GM12878 (cell line): Measurements from ENCODE around the gene SCRN3.

Source experiments
- FOXM1 ChIP-seq: IDR thresholded peaks from 2 replicates; pipeline ENCODE4 v1.6.1; 2012; ENCODE audit warnings: low read depth, mild to moderate bottlenecking, inconsistent platforms, low read length, moderate library complexity
- NFYB ChIP-seq: IDR thresholded peaks from 2 replicates; pipeline ENCODE4 v1.6.1; 2011; ENCODE audit warnings: low read depth, mild to moderate bottlenecking, low read length, improper control_type of control experiment, moderate library complexity; ENCODE audit not compliant: insufficient read depth
- NR2C2 ChIP-seq: IDR thresholded peaks from 2 replicates; pipeline ENCODE4 v1.6.1; 2011; ENCODE audit warnings: borderline replicate concordance, low read depth; ENCODE audit not compliant: control insufficient read depth, insufficient read length
- PAX5 ChIP-seq: IDR thresholded peaks from 2 replicates; pipeline ENCODE4 v1.6.1; 2011; ENCODE audit warnings: low read depth, low read length, borderline replicate concordance
- POLR2A ChIP-seq: IDR thresholded peaks from 2 replicates; pipeline ENCODE4 v1.6.1; 2011; ENCODE audit warnings: low read depth, mild to moderate bottlenecking, low read length
- SRF ChIP-seq, 2 experiments: IDR thresholded peaks; 2 replicates each; pipeline ENCODE4 v1.6.1; 2011; ENCODE audit warnings: low read depth in 2 of 2, low read length in 2 of 2, mild to moderate bottlenecking in 1 of 2, moderate library complexity in 1 of 2
- SUZ12 ChIP-seq: fragments of 200-600 bp; sonication (generic); IDR thresholded peaks from one replicate; pipeline ENCODE4 v1.6.1; 2018; ENCODE audit warnings: antibody characterized with exemption, mild to moderate bottlenecking; ENCODE audit not compliant: unreplicated experiment
- ZBED1 ChIP-seq: IDR thresholded peaks from 2 replicates; pipeline ENCODE4 v1.6.1; 2016; ENCODE audit warnings: borderline replicate concordance
- TF ChIP-seq, protein P1 (sequence below), 3 experiments: IDR thresholded peaks in 2 of 3; conservative IDR thresholded peaks in 1 of 3; 2 replicates each; pipeline ENCODE4 v1.5.1; 2011; ENCODE audit warnings: low read depth in 3 of 3, low read length in 3 of 3, mild to moderate bottlenecking in 3 of 3, control low read depth in 2 of 3, moderate library complexity in 2 of 3, inconsistent platforms in 1 of 3, mixed read lengths in 1 of 3; ENCODE audit not compliant: control insufficient read depth in 2 of 3, insufficient read depth in 1 of 3; ENCODE audit errors: extremely low read depth in 1 of 3

DNA sequence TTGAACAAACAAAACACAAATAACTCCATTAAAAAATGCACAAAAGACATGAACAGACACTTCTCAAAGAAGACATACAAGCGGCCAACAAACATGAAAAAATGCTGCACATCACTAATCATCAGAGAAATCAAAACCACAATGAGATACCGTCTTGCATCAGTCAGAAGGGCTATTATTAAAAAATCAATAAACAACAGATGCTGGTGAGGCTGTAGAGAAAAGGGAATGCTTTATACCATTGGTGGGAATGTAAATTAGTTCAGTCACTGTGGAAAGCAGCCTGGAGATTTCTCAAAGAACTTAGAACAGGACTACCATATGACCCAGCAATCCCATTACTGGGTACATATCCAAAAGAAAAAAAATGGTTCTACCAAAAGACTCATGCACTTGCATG lies 53.5 kb downstream of the SCRN3 start:
- TF ChIP-seq, protein P1, sequence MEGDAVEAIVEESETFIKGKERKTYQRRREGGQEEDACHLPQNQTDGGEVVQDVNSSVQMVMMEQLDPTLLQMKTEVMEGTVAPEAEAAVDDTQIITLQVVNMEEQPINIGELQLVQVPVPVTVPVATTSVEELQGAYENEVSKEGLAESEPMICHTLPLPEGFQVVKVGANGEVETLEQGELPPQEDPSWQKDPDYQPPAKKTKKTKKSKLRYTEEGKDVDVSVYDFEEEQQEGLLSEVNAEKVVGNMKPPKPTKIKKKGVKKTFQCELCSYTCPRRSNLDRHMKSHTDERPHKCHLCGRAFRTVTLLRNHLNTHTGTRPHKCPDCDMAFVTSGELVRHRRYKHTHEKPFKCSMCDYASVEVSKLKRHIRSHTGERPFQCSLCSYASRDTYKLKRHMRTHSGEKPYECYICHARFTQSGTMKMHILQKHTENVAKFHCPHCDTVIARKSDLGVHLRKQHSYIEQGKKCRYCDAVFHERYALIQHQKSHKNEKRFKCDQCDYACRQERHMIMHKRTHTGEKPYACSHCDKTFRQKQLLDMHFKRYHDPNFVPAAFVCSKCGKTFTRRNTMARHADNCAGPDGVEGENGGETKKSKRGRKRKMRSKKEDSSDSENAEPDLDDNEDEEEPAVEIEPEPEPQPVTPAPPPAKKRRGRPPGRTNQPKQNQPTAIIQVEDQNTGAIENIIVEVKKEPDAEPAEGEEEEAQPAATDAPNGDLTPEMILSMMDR (IDR thresholded peaks at IDR 0.05 in 2 of 3, conservative IDR thresholded peaks at IDR 0.05 in 1 of 3; ENCODE audit: control insufficient read depth in 2 of 3, extremely low read depth in 1 of 3, insufficient read depth in 1 of 3, low read depth in 3 of 3, low read length in 3 of 3): no peak
- TF ChIP-seq NFYB (no peak), POLR2A (no peak), NR2C2 (no peak), SRF (IDR thresholded peaks at IDR 0.05; ENCODE audit: low read depth in 2 of 2, low read length in 2 of 2) (no peak), ZBED1 (no peak), PAX5 (no peak), SUZ12 (no peak), FOXM1 (no peak)
